Measurements from ENCODE around the gene PXMP4. TPM values are rescaled to one million over a fixed set of nuclear protein-coding genes. Genes with fewer than 3 reads are reported as not detected.

The PXMP4 gene
- total and polyA plus RNA-seq, 2 donors from 2014 or later = 9.8 to 11.6 TPM

- no peaks in the 10 kb centered on the region for H3K9me3 ChIP-seq (ENCODE audit: control insufficient read depth in 2 of 3, insufficient read depth in 1 of 3, low read length in 3 of 3)
- peaks cover 5 to 20% (median 11%) of the 10 kb centered on the region in 3 donors for H3K4me1 ChIP-seq (ENCODE audit: control insufficient read depth in 2 of 3, insufficient read depth in 2 of 3, low read depth in 1 of 3, low read length in 3 of 3)
- intact Hi-C loops (cut with DNase I) = loop anchor here (10.0 kb wide), 1 partner anchor 199 kb away; no protein-coding TSS in a partner anchor
- no peak for TF ChIP-seq CTCF (IDR thresholded peaks at IDR 0.05; ENCODE audit: borderline replicate concordance, extremely low read depth, insufficient read depth)
- H3K4me3 ChIP-seq (ENCODE audit: low read length in 3 of 3) = peak overlapping the region in 2 of 3 donors; percentile 39 to 48
- no peaks in the 10 kb centered on the region for H3K36me3 ChIP-seq (ENCODE audit: control insufficient read depth in 2 of 3, insufficient read depth in 3 of 3, low read length in 3 of 3)
- FAIRE-seq (no peak), DNase-seq (peak; percentile 58 to 95 (median 81))
- no peaks in the 10 kb centered on the region for H3K27me3 ChIP-seq (ENCODE audit: control insufficient read depth, insufficient read depth, low read length)
- peak overlapping the region in 1 of 3 donors; percentile 67 for H3K9ac ChIP-seq (ENCODE audit: low read length in 3 of 3)
- peak overlapping the region; percentile 57 to 62 for H3K27ac ChIP-seq (ENCODE audit: low read depth in 2 of 2, low read length in 2 of 2)
These were observed 66.1 kb downstream of the PXMP4 start for GRCh38 chr20:33653900-33654596.

DNA sequence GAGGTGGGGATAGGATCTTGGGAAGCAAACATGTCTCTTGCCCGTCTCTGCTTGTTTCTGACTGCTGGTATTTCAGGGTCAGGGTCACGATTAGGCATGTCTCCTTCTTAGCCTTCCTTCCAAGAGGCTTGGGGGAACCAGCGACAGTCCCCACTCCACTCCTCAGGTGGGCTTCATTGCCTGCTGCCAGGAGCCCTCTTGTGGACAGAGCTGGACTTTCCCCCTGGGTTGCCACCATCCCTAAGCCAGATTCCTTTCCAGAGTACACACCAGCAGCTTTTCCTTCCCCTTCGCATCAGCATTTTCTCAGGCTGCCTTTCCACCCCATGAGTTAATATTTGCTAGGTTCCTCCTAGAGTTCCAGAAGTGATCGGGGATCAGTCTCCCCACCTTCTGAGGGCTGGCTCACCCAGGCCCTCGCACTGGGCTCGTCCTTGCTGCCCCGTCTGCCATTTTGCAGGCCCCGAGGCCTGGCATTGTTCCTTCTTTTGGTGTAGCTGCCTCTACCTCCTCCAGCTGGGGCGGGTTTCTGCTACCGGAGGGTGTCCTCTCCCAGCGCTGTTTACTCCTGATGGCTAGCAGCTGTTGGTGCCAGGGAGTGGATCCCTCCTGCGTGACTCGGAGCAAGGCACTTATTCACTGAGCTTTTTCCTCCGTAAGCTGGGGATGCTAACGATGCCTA is 66.8 kb downstream of the PXMP4 start:
- intact Hi-C loops (cut with DNase I) = loop anchor here (10.0 kb wide), 1 partner anchor 199 kb away; no protein-coding TSS in a partner anchor
- peak; percentile 72 for TF ChIP-seq CTCF (IDR thresholded peaks at IDR 0.05; ENCODE audit: borderline replicate concordance, extremely low read depth, insufficient read depth)
- Histone ChIP-seq H3K4me3 (ENCODE audit: low read length in 3 of 3) (peak overlapping the region in 2 of 3 donors; percentile 39 to 48), H3K36me3 (ENCODE audit: control insufficient read depth in 2 of 3, insufficient read depth in 3 of 3, low read length in 3 of 3) (no peaks in the 10 kb centered on the region), H3K9ac (ENCODE audit: low read length in 3 of 3) (peak overlapping the region in 1 of 3 donors; percentile 67), H3K27ac (ENCODE audit: low read depth in 2 of 2, low read length in 2 of 2) (peak overlapping the region; percentile 57 to 62), H3K9me3 (ENCODE audit: control insufficient read depth in 2 of 3, insufficient read depth in 1 of 3, low read length in 3 of 3) (no peaks in the 10 kb centered on the region), H3K27me3 (ENCODE audit: control insufficient read depth, insufficient read depth, low read length) (no peaks in the 10 kb centered on the region), H3K4me1 (ENCODE audit: control insufficient read depth in 2 of 3, insufficient read depth in 2 of 3, low read depth in 1 of 3, low read length in 3 of 3) (peaks cover 5 to 25% (median 16%) of the 10 kb centered on the region in 3 donors)
- DNase-seq = peak; percentile 70 to 93 (median 89)
- no peak for FAIRE-seq

Other genes starting within 250 kb of the PXMP4 start
- 17.3 TPM for gene CBFA2T2, start 230.2 kb downstream of the PXMP4 start, total RNA-seq
- 5.5 TPM for gene CBFA2T2, start 230.2 kb downstream of the PXMP4 start, polyA plus RNA-seq (ENCODE audit: insufficient read depth, low read depth, low replicate concordance)
- gene C20orf144, start 58.0 kb downstream of the PXMP4 start, total RNA-seq = 0.16 TPM
- gene C20orf144, start 58.0 kb downstream of the PXMP4 start, polyA plus RNA-seq (ENCODE audit: insufficient read depth, low read depth, low replicate concordance) = not detected
- 3.0 TPM for gene ACTL10, start 53.4 kb downstream of the PXMP4 start, total RNA-seq
- 1.7 TPM for gene ACTL10, start 53.4 kb downstream of the PXMP4 start, polyA plus RNA-seq (ENCODE audit: insufficient read depth, low read depth, low replicate concordance)
- gene NECAB3, start 45.9 kb downstream of the PXMP4 start, total RNA-seq = 19.7 TPM
- gene NECAB3, start 45.9 kb downstream of the PXMP4 start, polyA plus RNA-seq (ENCODE audit: insufficient read depth, low read depth, low replicate concordance) = 35.6 TPM
- gene E2F1, start 33.9 kb downstream of the PXMP4 start, total RNA-seq = 1.5 TPM
- gene E2F1, start 33.9 kb downstream of the PXMP4 start, polyA plus RNA-seq (ENCODE audit: insufficient read depth, low read depth, low replicate concordance) = 0.90 TPM
- gene ZNF341, start 11.7 kb upstream of the PXMP4 start, total RNA-seq = 2.6 TPM
- gene ZNF341, start 11.7 kb upstream of the PXMP4 start, polyA plus RNA-seq (ENCODE audit: insufficient read depth, low read depth, low replicate concordance) = 1.5 TPM
- gene CHMP4B, start 91.0 kb upstream of the PXMP4 start, total RNA-seq = 104 TPM
- gene CHMP4B, start 91.0 kb upstream of the PXMP4 start, polyA plus RNA-seq (ENCODE audit: insufficient read depth, low read depth, low replicate concordance) = 137 TPM